Measurements from ENCODE around the gene MT1E.
"Not testable (repeated sequence)": the region's sequence is repeated elsewhere in the genome, so short reads cannot be mapped to it uniquely, and the experiment has no call there.

The MT1E gene

DNA sequence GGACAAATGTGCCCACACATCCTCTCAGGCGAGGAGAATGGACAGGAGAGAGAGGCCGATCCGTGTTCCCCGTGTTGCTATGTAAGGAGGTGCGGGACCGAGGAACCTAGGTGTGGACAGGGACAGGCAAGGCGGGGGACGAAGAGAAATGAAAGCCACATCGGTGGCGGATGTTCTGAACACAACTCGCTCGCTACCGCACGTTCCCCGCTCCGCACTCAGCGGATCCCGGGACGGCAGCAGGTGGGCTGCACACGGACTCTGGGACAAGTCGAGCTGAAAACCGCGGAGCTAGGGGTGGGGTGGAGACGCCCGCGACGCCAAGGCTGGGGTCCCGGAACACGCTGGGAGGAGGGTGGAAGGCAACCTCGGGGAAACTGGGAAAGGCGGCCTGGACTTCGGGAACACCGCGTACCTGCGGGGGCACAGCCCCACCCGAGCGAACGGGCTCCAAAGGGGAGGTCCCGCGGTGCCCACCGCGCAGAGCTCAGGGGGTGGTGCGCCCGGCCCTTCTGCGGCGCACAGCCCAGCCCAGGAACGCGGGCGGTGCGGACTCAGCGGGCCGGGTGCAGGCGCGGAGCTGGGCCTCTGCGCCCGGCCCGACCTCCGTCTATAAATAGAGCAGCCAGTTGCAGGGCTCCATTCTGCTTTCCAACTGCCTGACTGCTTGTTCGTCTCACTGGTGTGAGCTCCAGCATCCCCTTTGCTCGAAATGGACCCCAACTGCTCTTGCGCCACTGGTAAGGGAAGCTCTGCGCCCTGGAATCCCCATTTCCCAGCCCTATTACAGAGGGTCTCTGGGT lies at the start of gene MT1E:
Gene MT1E, plus strand, starts transcription at position 642 of the 803 bp plus-strand sequence. Its CDS starts 71 bp downstream, at position 713.
- DNase-seq: peak in 42 of 58 donors; percentile 13 to 78 (median 48)

- peak in 8 of 58 donors; percentile 11 to 29 (median 25) for DNase-seq
These were observed 48.8 kb upstream of the MT1E start for GRCh38 chr16:56576585-56577299.

DNA sequence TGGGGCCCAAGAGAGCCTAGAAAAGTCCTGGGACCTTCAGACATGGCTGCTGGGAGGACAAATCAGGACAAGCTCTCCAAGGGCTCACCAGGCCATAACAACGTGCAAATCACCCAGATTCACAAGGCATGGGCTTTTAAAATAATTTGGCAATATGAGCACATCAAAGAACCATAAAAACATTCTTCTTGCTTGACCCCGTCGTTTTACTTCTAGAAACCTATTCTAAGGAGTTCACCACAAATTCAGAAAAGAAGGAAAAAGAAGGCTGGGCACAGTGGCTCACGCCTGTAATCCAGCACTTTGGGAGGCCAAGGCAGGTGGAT lies 48.3 kb upstream of the MT1E start:
- no peak for DNase-seq

- DNase-seq: no peak
These were observed 45.1 kb upstream of the MT1E start for GRCh38 chr16:56580391-56581048.

DNA sequence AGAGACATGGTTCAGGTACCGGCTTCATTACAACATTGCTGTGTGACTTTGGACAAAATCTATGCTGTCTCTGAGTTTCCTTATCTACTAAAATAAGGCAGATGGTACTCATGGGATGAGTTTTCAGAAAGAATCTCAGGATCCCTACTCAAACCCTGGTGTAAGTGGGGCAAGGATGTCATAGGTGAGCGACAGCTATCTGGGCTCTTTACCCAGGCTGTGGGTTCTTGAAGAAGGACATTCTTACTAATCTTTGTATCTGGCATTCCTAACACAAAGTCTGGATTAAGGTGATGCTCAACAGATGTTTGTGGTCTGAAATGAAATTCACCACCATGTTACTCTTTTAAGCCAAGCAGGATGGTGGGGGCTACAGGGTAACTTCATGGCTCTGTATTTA lies 42.7 kb upstream of the MT1E start:
- DNase-seq: not testable (repeated sequence)

GRCh38 chr16:56583351-56584168 lies 42.0 kb upstream of the MT1E start:
- DNase-seq: no peak

- no peak for DNase-seq
These were observed 41.3 kb upstream of the MT1E start for GRCh38 chr16:56584276-56584675.

DNA sequence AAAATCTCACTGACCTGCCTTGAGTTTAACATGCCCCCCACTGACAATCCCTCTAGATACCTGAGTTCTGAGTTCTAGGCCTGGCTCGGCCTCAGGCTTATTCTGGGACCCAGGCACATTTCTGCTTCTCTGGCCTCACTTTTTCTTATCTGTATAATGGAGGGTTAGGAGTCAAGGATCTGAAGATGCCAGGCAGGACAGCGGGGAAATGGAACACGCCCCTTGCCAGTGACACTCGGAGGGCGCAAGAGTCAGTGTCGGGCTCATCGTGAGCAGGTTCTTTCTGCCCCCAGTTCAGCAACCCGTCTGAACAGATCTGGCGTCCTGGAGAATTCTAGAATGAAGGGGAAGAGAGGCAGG lies 36.8 kb upstream of the MT1E start:
- no peak for DNase-seq

DNA sequence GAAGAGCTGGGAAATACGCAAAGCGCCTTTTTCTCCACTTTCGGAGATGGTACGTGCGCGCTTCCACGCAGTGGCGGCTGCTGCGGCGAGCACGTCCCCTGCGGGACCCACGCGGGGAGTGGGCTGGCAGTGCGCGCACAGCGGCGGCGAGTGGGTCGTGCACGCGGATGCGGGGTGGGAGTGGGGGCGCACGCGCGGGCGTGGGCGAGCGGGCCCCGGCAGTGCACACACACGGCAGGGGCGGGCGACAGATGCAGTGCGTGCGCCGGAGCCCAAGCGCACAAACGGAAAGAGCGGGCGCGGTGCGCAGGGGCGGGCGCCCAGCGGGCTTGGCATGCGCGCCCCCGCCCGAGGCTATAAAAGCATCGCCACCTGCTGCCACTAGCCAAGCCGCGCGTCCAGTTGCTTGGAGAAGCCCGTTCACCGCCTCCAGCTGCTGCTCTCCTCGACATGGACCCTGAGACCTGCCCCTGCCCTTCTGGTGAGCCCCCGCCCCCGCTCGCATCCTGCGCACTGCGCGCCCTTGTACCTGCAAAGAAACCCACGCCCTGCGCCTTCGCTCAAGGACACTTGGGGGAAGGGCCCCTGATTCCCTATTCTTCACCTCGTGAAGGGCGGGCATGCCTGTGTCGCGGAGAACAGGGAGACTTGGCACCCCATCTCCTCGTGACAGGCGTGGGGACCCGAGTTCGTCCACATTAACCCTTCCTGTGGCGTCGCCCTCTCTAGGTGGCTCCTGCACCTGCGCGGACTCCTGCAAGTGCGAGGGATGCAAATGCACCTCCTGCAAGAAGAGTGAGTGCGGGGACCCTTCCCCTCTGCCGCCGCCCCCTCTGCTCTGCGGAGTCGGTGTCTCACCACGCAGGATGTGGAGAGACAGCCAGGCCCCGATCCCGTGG lies 36.2 kb upstream of the MT1E start, which contains the start of gene MT3:
Gene MT3, plus strand, starts transcription at position 388 of the 899 bp plus-strand sequence. Its CDS starts 63 bp downstream, at position 451.
- DNase-seq: peak in 56 of 58 donors; percentile 28 to 89 (median 76)

DNA sequence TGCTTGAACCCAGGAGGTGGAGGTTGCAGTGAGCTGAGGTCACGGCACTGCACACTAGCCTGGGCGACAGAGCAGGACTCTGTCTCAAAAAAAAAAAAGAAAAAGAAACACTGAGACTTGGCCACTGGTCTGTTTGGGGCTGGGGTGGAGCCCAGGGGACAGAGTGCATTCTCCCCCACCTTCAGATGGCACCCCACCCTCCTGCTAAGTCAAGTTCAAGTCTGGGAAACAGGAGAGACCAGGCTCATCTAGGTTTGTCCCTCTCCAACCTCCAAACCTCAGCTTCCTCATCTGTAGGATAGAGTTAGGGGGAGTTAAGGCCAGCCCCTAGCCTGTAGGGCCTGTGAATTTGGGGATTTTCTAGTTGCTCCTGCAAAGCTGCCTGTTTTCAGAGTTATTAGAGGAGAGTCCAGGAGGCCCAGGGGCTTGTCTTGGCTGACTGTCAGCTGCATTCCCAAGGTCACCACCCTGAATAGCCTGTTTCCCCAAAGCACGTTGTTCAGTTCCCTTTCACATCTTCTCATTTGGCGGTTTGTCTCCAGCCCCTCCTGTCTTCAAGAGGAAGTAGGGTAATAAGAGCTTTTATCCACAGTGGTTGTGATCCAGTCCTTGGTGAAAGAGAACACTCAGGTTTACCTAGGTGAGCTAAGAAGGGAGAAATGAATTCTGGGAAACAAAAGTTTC lies 34.1 kb upstream of the MT1E start:
- peak in 8 of 58 donors; percentile 3 to 42 (median 18) for DNase-seq

GRCh38 chr16:56593573-56594291 lies 31.8 kb upstream of the MT1E start:
- no peak for DNase-seq

GRCh38 chr16:56594292-56594619 lies 31.3 kb upstream of the MT1E start:
- DNase-seq: no peak

DNA sequence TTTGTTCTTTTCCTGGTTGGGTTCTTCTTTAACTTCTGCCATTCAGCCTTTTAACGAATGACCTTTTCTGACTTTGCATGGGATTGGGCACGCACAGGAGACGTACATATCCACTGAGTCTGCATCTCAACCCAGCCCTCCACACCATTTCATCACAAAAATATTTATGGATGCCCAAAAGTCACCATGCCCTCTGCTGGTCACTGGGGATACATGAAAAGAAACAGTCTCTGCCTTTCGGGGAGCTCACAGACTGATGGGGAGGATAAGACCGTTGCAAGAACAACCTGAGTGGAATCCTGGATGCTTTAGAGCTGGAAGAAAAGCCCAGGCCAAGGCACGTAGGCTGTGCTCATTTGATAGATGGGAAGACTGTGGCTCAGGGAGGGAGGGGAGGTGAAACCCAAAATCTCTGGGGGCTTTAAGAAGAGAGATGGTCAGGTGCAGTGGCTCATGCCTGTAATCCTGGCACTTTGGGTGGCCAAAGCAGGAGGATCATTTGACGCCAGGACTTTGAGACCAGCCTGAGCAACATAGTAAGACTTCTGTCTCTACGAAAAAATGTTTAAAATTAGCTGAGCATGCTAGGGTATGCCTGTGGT lies 25.1 kb upstream of the MT1E start:
- peak in 28 of 58 donors; percentile 10 to 65 (median 42) for DNase-seq

- DNase-seq: peak in 8 of 58 donors; percentile 16 to 58 (median 28)
These were observed 24.3 kb upstream of the MT1E start for GRCh38 chr16:56601325-56601724.

DNA sequence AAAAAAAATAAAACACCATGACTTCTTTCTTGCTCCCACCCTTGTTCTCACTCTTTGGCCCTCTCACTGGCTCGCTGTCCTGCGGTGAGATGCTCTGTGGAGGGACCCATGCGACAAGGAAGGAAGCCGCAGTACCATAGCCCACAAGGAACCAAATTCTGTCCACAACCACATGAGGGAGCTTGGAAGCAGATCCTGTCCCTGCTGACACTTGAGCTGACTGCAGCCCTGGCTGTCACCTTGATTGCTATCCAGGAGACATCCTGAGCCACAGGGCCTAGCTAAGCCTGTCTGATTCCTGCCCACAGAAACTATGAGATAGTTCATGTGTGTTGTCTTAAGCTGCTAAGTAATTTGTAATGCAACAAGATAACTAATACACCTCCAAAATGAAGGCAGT lies 22.0 kb upstream of the MT1E start:
- DNase-seq: peak in 22 of 58 donors; percentile 9 to 70 (median 35)

DNA sequence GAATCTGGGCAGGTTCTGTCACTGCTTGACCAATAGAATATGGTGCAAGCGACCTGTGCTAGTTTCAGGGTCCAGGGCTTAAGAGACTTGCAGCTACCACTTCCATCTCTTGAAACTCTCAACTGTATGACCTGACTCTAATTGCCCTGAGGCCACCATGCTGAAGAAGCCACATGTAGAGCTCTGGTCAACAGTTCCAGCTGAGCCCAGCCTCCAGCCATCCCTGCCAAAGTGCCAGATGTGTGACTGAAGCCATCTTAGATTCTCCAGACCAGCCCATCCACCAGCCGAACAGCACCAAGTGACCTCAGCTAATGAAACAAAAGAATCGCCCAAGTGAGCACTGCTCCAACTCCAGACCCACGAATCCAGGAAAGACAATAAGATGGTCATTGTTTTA lies 20.6 kb upstream of the MT1E start:
- DNase-seq: no peak

DNA sequence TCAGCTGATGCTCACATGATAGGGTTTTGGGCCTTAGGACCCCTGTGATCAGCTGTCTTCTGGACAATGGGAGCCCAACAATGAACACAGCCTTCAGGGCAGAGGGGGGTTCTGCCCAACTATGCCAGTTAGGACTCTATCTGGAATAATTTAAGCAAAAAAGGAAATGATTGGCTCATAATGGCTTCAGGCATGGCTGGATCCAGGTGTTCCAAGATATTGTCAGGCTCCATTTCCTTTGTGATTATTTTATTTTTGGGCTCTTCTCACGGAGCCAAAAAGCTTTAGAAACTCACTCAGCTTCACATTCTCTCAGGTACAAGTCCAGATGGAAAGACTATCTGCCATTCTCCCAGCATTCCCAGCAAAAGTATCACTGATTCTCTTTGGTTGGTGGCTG lies 20.1 kb upstream of the MT1E start:
- DNase-seq: no peak

GRCh38 chr16:56606071-56606475 lies 19.5 kb upstream of the MT1E start:
- DNase-seq: peak in 2 of 58 donors; percentile 24 to 42
